HG02973 (cell line): ENCODE data around the gene CZIB.
"Not testable (repeated sequence)": the region's sequence is repeated elsewhere in the genome, so short reads cannot be mapped to it uniquely, and the experiment has no call there.

Experiments used
- ATAC-seq: cut with Tn5 transposase; IDR thresholded peaks from one replicate; pipeline ENCODE4 v1.9.1; 2021; ENCODE audit warnings: moderate library complexity; ENCODE audit not compliant: unreplicated experiment

Gene CZIB

DNA sequence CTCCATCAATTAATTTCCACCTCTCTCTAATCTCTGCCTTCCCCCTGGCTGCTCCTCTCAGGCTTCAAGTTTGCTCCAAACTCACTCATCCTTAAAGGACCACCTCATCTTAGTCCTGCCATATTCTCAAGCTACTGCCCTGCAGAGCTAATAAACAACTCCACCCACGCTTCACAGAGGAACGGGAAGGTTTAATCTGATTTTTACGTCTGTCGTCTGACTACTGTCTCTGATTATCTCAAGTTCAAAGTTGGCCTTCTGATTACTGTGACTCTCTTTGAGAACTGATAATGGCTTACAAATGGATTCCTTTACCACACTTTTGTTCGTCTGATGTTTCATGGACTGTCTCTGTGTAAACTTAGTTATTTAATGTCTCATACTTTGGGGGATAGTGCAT is 31.4 kb downstream of the CZIB start:
- no peak for ATAC-seq

DNA sequence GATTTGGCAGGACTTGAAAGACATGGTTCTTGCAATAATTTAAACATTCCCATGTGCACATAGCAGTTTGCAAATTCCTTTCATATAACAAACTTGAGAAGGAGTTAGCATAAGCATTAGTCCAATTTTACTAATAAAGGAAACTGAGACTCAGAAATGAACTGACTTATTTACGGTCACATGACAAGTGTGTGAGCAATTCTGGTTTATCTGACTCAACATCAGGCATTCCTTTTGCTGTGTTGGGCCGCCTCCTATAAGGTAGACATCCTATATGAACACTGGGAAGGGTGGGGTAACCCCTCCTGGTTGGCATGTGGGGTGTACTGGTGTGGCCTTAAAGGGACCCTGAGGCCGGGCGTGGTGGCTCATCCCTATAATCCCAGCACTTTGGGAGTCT is 32.3 kb downstream of the CZIB start:
- ATAC-seq: no peak

DNA sequence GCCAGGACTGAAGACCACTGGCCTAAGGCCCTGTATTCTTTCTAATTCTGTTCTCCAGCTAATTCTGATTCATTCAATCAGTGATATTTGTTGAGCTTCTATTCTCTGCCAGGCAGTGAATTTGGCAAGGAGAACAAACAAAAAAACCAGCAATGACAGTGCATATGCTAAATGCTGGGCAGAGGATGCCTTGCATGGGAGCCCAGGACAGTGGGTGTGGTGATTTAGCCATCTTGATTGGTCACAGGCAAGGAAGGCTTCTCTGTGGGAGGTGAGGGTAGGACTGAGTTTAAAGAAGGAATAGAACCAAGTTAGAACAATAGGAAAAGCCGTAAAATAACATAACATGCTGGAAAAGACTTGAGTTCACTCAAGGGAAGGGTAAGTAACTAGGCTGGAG is 33.0 kb downstream of the CZIB start:
- ATAC-seq: no peak

DNA sequence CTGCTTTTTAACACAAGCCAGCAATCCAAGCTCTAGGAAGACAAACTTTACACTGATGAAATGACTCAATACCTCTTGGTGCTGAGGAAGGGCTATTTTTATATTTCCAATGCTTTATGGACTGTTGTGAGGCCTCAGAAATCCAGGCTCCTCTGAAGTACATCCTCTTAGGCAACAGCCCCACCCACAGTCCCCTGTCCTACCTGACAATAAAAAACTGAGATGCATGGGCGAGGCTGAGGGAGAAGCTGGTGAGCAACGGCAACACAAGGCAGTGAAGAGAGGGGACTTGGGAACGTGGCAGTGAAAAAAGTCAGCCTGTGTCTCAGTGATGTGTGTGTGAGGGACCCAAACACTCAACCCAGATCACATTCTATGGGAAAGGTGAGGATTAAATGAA is 33.9 kb downstream of the CZIB start:
- no peak for ATAC-seq

DNA sequence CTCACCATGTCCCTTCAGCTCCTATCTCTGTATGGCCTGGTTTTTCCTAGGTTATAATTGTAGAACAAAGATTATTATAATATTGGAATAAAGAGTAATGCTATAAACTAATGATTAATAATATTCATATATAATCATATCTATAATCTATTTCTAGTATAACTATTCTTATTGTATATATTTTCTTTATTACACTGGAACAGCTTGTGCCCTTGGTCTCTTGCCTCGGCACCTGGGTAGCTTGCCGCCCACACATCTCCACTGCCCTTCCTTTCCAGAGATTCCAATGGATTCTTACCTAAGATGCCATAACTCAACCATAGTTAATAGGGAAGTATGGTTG is 34.5 kb downstream of the CZIB start:
- not testable (repeated sequence) for ATAC-seq

DNA sequence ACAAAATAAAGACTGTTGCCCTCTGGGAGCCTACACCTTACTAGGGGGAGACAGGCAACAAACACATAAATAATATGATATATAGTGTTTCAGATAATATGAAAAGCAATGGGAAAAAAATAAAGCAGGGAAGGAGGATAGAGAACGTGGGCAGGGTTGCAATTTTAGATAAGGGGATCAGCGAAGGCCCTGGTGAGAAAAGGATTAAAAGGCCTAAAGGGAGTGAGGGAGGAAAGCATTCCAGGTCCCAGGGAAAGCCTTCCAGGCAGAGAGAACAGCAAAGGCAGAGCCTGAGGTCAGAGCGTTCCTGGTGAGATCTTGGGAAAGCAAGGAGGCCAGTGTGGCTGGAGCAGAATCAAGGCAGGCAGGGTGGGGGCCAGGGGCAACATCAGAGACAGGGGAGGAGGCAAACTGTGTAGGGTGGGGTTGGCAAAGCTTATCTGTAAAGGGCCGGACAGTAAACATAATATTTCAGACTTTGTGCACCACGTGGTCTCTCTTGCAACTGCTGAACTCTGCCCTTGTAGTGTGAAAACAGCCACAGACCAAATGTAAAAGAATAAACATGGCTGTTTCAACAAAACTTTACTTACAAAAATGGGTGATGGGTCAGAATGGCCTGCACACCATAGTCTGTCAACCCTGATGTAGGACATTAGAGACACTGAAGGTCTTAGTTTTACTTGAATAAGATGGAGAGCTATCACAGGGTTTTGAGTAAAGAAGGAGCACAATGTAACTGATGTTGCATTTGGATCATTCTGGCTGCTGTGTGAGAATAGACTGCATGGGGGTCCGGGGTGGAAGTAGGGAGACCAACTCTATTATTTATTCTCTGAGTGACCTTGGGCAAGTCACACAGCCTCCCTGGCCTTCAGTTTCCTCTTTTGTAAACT is 37.1 kb downstream of the CZIB start:
- no peak for ATAC-seq

DNA sequence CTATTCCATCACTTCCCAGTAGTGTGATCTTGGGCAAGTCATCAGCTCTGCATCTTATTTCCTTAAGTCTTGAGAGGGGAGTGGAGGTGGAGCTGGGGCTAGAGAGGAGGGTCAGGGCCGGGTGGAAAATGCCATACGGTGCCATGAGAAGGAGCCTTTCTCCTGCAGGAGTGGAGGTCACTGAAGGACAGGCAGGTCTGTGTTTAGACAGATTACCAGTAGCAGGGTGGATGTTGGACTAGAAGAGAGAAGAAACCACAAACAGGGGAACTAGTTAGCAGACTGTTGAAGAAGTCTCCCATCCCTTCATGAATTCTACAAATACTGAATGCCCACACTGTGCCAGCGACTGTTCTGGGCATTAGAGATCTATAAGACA is 37.7 kb downstream of the CZIB start:
- no peak for ATAC-seq

DNA sequence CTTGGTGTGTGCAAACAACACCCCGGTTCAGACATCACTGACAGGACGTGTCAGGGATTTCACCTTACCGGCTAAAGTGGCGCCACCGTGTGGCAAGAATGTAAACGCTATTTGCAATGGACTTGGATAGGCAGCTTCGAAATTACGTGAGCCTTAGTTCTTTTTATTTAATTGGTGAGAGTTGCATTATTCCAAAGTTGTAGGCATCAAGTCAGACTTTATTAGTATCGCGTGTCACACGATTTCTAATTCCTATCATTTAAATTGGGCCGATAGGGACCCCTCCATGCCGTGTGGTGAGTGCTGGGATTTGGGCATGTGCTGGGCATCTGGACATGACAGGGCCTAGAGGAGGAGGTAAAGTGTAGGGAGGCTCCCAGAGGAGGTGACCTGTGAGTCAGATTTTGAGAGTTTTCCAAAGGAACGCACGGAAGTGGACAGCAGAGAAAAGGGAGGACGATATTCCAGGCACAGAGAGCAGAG is 38.3 kb downstream of the CZIB start:
- peak; percentile 48 for ATAC-seq

DNA sequence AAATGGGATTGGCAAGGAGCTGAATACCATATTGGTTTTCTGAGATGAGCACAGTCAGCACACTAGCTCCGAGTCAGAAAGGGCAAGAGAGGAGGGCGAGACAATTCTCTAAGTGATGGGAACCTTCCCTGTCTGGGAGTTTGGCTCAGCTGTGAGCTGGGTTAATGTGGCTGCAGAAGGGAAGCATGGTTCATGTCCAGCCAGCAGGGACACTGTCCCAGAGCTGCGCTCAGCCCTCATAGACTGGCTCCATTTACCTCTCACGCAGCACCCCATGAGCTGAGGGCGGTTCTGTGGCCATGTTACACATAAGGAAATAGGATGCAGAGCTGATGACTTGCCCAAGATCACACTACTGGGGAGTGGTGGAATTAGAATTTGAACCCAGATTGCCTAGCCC is 39.5 kb downstream of the CZIB start:
- ATAC-seq: no peak

DNA sequence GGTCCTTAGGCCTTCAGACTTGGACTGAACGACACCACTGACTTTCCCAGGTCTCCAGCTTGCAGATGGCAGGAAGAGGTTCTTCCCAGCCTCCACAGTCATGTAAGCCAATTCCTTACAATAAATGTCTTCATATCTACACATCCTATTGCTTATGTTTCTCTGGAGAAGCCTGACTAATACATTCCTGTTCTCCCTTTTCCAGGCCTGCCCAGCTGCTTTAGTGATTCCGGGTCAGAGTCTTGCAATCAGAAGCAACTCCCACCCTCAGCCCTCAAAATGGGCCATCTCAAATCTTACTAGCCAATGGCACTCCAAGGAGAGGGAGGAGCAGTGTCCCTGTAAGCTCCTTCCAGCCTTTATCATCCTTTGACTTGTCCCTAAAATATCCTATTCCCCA is 40.2 kb downstream of the CZIB start:
- ATAC-seq: no peak

DNA sequence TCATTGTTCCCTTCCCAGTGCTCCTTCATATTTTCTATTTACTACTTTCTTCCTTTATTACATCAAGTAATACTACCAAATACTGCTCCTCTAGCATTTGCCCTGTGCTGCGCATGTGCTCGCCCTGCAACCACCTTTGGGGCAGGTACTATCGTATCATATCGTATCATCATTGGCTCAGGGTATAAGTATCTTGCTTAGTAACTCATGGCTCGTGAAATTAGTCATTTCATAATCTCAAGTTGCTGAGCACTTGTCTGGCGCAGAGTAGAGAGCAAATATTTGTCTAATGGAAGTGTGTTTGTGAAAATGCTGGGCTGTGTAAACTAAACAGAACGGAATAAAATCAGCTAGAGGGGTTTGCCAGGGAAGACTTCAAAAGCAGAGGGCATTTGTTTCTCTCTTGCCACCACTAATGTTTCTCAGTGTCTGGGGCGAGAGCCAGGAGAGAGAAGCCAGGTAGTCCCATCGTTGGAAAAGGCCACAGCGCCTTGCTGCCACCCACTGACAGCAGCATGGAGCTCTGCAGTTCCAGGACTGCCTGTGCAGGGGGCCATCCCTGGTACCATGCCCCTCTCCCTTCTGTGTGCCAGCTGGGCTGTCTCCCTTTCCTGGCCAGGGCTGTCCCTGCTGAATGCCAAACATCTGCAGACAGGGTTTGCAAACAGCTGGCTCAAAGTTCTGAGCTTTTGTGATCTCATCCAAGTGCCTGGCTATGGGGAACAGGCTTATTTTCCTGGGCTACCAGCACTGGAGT is 43.8 kb downstream of the CZIB start:
- ATAC-seq: no peak

DNA sequence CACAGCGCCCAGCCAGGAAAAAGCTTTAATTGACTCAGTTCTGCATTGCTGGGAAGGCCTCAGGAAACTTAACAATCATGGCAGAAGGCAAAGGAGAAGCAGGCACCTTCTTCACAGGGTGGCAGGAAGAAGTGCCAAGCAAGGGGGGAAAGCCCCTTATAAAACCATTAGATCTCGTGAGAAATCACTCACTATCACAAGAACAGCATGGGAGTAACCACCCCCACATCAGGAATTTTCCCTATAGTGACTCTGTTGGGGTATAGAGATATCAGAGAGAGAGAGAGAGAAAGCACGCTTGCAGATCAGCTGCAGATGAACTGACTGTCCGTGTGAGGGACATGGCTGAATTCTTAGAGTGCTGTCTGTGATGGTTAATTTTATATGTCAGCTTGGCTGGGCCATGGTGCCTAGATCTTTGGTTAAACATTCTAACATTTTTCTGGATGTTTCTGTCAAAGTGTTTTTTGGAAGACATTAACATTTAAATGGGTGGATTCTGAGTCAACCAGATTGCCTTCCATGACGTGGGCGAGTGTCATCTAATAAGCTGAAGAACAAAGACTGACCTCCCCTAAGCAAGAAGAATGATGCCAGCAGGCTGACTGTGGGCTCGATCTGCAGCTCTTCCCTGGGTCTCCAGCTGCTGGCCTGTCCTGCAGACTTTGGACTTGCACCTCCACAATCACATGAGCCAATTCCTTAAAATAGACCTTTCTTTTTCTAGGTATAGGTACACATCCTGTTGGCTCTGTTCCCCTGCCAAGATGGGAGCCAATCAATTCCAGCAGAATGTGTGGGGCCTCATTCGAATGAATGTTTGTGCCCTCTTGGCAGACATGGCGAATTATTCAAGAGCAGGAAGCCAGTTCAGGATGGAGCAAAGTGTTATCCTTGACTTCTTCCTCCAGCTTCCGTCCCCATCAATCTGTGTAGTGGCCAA is 45.2 kb downstream of the CZIB start:
- ATAC-seq: no peak

DNA sequence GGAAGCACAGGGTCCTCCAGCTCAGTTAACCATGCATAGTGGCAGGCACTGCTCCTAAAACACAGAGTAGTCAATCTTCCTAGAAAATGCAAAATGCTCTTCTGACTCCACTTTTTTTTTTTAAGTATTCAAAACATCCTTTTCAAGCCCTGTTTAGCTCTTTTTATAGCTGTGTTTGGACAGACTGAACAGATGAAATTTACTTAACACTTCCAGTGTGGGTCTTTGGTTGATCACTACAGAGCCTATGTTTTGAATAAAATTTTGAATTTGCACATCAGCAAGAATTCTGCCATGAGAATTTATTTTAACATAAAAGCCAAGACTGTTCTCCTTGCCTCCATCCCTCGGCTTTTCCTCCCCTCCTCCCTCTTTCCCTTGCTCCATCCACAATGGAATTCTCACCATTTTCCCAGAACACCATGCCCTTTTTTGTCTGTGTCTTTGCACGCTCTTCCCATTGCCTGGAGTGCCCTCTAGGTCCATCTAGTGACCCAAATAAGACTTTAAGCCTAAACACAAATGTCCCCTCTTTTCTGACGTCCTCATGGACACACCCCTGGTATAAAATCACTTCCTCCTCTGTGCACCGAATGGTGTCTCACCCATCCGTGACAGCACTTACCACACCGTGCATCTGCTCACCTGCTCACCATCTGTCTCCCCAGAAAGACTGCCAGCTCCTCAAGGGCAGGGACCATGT is 47.9 kb downstream of the CZIB start:
- ATAC-seq: peak; percentile 69

DNA sequence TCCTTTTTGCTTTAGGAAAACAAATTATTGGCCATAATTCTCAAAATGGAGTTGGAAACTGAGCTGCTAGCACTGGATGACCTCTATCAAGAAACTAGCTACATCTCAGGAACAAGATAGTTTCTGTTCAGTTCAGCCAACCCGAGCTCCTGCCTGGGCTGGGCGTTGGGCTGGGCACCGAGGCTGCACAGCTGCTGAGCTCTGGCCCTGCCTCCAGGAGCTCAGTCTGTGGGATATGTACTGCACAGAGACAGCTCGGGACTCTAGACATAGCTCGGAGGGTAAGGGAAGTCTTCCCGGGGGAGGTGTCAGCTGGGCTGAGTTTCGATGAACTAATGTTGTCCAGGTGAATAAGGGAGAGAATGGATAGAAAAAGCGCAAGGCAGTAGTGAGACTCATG is 53.5 kb downstream of the CZIB start:
- no peak for ATAC-seq

DNA sequence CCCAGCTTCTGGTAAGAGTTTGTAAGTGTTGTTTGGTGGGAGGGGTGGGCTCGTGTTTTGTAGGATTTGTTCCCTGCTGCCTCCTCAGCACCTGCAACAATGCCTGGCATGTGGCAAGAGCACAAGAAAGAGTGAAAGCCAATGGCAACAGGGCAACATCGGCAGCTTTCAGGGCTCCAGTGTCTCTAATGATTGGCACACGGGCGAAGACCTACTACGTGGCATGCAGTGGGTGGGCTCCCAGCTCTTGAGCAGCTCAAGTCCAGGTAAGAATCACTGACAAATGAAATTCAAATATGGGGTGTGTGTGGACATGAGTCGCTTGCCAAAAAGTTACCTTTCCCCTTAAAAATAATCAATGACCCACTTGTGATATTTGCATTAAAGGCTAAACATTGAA is 54.1 kb downstream of the CZIB start:
- ATAC-seq: no peak

DNA sequence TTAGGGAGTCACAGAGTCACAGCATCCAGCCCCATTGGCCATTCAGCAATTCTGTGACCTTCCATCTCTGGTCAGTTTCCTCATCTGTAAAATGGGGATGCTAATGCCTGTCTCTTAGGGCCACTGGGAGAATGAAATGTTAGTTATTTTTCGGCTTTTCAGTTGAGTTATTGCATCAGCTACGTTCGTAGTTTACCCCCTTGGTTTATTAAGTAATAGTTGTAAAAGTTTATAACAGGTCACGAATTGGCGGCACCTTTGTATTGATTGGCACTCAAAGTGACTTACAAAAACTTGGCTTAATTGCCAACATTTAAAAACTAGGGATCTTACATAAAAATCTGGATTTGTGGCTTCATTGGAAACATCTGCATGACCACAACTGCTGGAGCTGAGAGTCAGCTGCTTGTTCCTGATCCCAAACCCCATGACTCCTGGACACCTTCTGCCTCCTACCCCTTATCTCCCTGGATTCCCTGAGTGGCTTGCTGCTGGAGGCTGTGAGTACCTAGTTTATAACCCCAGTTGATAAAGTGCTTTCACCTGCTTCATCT is 54.9 kb downstream of the CZIB start:
- no peak for ATAC-seq
